Stomach (tissue), 9 donors: ENCODE results near the gene RBMS1. TPM values are rescaled to one million over a fixed set of nuclear protein-coding genes. Genes with fewer than 3 reads are reported as not detected.

ENCODE experiments used
- DNase-seq, 2 donors: peaks; one replicate each; pipeline versions ENCODE4 v3.0.0 to v3.0.0-alpha.2; 2013 to 2019
- H3K27ac ChIP-seq, 5 donors: fragments of 200-600 bp in 4 of 5; sonication (generic) in 4 of 5; one replicate each; pipeline ENCODE4 v1.5.1; 2013 to 2019; ENCODE audit warnings: mild to moderate bottlenecking in 1 of 5, moderate library complexity in 1 of 5
- H3K27me3 ChIP-seq, 3 donors: fragments of 200-600 bp; sonication (generic); one replicate each; pipeline ENCODE4 v1.5.1; 2017 to 2019; ENCODE audit warnings: mixed run types in 1 of 3
- H3K36me3 ChIP-seq, 4 donors: fragments of 200-600 bp; sonication (generic); 1 replicate in 3 of 4; 2 replicates in 1 of 4; pipeline ENCODE4 v1.5.1; 2016 to 2019
- H3K4me1 ChIP-seq, 4 donors: fragments of 200-600 bp; sonication (generic); one replicate each; pipeline ENCODE4 v1.5.1; 2016 to 2019
- H3K4me3 ChIP-seq, 4 donors: fragments of 200-600 bp; sonication (generic) in 3 of 4; one replicate each; pipeline ENCODE4 v1.5.1; 2016 to 2019; ENCODE audit warnings: mild to moderate bottlenecking in 1 of 4
- H3K9me3 ChIP-seq, 4 donors: fragments of 200-600 bp; sonication (generic); one replicate each; pipeline ENCODE4 v1.5.1; 2016 to 2019
- CTCF ChIP-seq, 7 experiments: fragments of 450-650 bp in 4 of 7; fragments of 200-600 bp in 3 of 7; sonication (generic) in 3 of 7; IDR thresholded peaks; one replicate each; pipeline ENCODE4 v1.5.1; 2016 to 2019; ENCODE audit warnings: antibody characterized with exemption in 7 of 7, control low read depth in 2 of 7, mild to moderate bottlenecking in 1 of 7
- EP300 ChIP-seq: sonication (generic); formaldehyde crosslinking; IDR thresholded peaks from one replicate; pipeline ENCODE4 v1.6.1; 2017; ENCODE audit warnings: antibody characterized with exemption
- POLR2A ChIP-seq, 4 donors: fragments of 450-650 bp; IDR thresholded peaks; one replicate each; pipeline ENCODE4 v1.6.1; 2016; ENCODE audit warnings: antibody characterized with exemption in 4 of 4, control low read depth in 2 of 4, mild to moderate bottlenecking in 1 of 4, moderate library complexity in 1 of 4
- POLR2AphosphoS5 ChIP-seq, 3 donors: sonication (generic); formaldehyde crosslinking; IDR thresholded peaks; one replicate each; pipeline ENCODE4 v1.6.1; 2016; ENCODE audit warnings: antibody characterized with exemption in 3 of 3
- WGBS, 5 donors: extraction: QIAGEN DNeasy Blood & Tissue Kit in 3 of 5; methylation state at CpG; one replicate each; pipeline versions ENCODE4 v1.1.5 to v1.1.7; 2013 to 2018; 5-methylcytosine and 5-hydroxymethylcytosine counted together
- intact Hi-C: fragments of 100-400 bp; cut with DNase I; formaldehyde crosslinking; loops from one replicate; pipeline ENCODE4 v1.15.1; 2023; ENCODE audit warnings: low total_unique reads
- polyA plus RNA-seq, 3 donors: library from polyadenylated mRNA; stranded (reverse); fragments of 200-250 nt; gene quantifications; one replicate each; pipeline ENCODE4 v1.2.3, GENCODE V29; 2013
- total RNA-seq, 5 donors: library from RNA; depleted of rRNA; stranded (reverse); fragments of >200 nt; gene quantifications; one replicate each; pipeline versions ENCODE4 v1.1.0 to v1.2.3, GENCODE V29; 2014 to 2016
- donor health status: healthy with polysubstance abuse.
- donor health status: Bipolar disorder and iron deficiency.
- donor health status: healthy.

The RBMS1 gene
- total and polyA plus RNA-seq, 8 donors, result 4.3 to 134 (median 27.8) TPM

- 29 to 55% (median 48%) methylated on average over 1 of the region's 1 CpG for WGBS, 5 donors
- Histone ChIP-seq H3K27ac (no peak overlapping the region), H3K27me3 (no peaks in the 10 kb centered on the region), H3K36me3 (no peaks in the 10 kb centered on the region), H3K4me3 (no peak overlapping the region), H3K9me3 (no peaks in the 10 kb centered on the region), H3K4me1 (peaks cover 5 to 42% (median 14%) of the 10 kb centered on the region in 4 donors)
- DNase-seq, result no peak
- intact Hi-C loops, result no loop called here
- TF ChIP-seq POLR2A (IDR thresholded peaks at IDR 0.05), result no peak
- TF ChIP-seq POLR2AphosphoS5 (IDR thresholded peaks at IDR 0.05), result no peak
- no peak for TF ChIP-seq CTCF (IDR thresholded peaks at IDR 0.05)
- TF ChIP-seq EP300, result no peak
Measured at GRCh38 chr2:160418853-160419252, 74.8 kb downstream of the RBMS1 start.

GRCh38 chr2:160418398-160418765 is 75.2 kb downstream of the RBMS1 start:
- Histone ChIP-seq H3K9me3 (no peaks in the 10 kb centered on the region), H3K36me3 (no peaks in the 10 kb centered on the region), H3K4me3 (no peak overlapping the region), H3K27ac (no peak overlapping the region), H3K4me1 (peaks cover 5 to 42% (median 14%) of the 10 kb centered on the region in 4 donors), H3K27me3 (no peaks in the 10 kb centered on the region)
- 13 to 38% (median 16%) methylated on average over 1 of the region's 1 CpG for WGBS, 5 donors
- DNase-seq, result no peak
- no peak for TF ChIP-seq CTCF (IDR thresholded peaks at IDR 0.05)
- no peak for TF ChIP-seq EP300
- TF ChIP-seq POLR2A (IDR thresholded peaks at IDR 0.05), result no peak
- TF ChIP-seq POLR2AphosphoS5 (IDR thresholded peaks at IDR 0.05), result no peak
- intact Hi-C loops, result no loop called here

- Histone ChIP-seq H3K27me3 (no peaks in the 10 kb centered on the region), H3K9me3 (no peaks in the 10 kb centered on the region), H3K27ac (no peak overlapping the region), H3K4me1 (peaks cover 5 to 42% (median 14%) of the 10 kb centered on the region in 4 donors), H3K4me3 (no peak overlapping the region), H3K36me3 (no peaks in the 10 kb centered on the region)
- no peak for DNase-seq
- intact Hi-C loops, result no loop called here
- 72 to 90% (median 82%) methylated on average over 6 of the region's 6 CpGs for WGBS, 5 donors
- TF ChIP-seq CTCF (IDR thresholded peaks at IDR 0.05) (no peak), EP300 (no peak), POLR2A (IDR thresholded peaks at IDR 0.05) (no peak), POLR2AphosphoS5 (IDR thresholded peaks at IDR 0.05) (no peak)
Measured at GRCh38 chr2:160417745-160418397, 75.7 kb downstream of the RBMS1 start.

GRCh38 chr2:160415991-160416390 is 77.6 kb downstream of the RBMS1 start:
- intact Hi-C loops, result no loop called here
- Histone ChIP-seq H3K36me3 (no peaks in the 10 kb centered on the region), H3K4me3 (no peak overlapping the region), H3K9me3 (no peaks in the 10 kb centered on the region), H3K27me3 (no peaks in the 10 kb centered on the region), H3K27ac (no peak overlapping the region), H3K4me1 (peaks cover 13 to 58% (median 27%) of the 10 kb centered on the region in 4 donors)
- no peak for DNase-seq
- TF ChIP-seq EP300 (no peak), POLR2AphosphoS5 (IDR thresholded peaks at IDR 0.05) (no peak), POLR2A (IDR thresholded peaks at IDR 0.05) (no peak), CTCF (IDR thresholded peaks at IDR 0.05) (no peak)
- 75 to 90% (median 85%) methylated on average over 2 of the region's 2 CpGs for WGBS, 5 donors
